HEK293T (cell line): ENCODE results near the gene APP.

ENCODE experiments used
- ARNT ChIP-seq: fragments of 450-650 bp; IDR thresholded peaks from 2 replicates; pipeline ENCODE4 v1.6.1; 2017; ENCODE audit warnings: mild to moderate bottlenecking
- BHLHE40 ChIP-seq: fragments of 450-650 bp; IDR thresholded peaks from 2 replicates; pipeline ENCODE4 v1.6.1; 2016; ENCODE audit warnings: mild to moderate bottlenecking, moderate library complexity, borderline replicate concordance
- ELF4 ChIP-seq: fragments of 450-650 bp; IDR thresholded peaks from 2 replicates; pipeline ENCODE4 v1.6.1; 2017; ENCODE audit warnings: antibody characterized with exemption
- FOXA1 ChIP-seq: fragments of 450-650 bp; IDR thresholded peaks from 2 replicates; pipeline ENCODE4 v1.6.1; 2016; ENCODE audit warnings: mild to moderate bottlenecking
- FOXK2 ChIP-seq: fragments of 450-650 bp; IDR thresholded peaks from 2 replicates; pipeline ENCODE4 v1.6.1; 2016; ENCODE audit warnings: mild to moderate bottlenecking
- FOXM1 ChIP-seq: fragments of 450-650 bp; IDR thresholded peaks from 2 replicates; pipeline ENCODE4 v1.6.1; 2017; ENCODE audit warnings: mild to moderate bottlenecking, borderline replicate concordance
- HDGF ChIP-seq: fragments of 450-650 bp; IDR thresholded peaks from 2 replicates; pipeline ENCODE4 v1.6.1; 2017; ENCODE audit warnings: antibody characterized with exemption, borderline replicate concordance
- L3MBTL2 ChIP-seq: fragments of 450-650 bp; conservative IDR thresholded peaks from 2 replicates; pipeline ENCODE4 v1.6.1; 2016; ENCODE audit warnings: mild to moderate bottlenecking
- LEF1 ChIP-seq: fragments of 450-650 bp; IDR thresholded peaks from 2 replicates; pipeline ENCODE4 v1.6.1; 2017; ENCODE audit warnings: mild to moderate bottlenecking, borderline replicate concordance
- NFRKB ChIP-seq: fragments of 450-650 bp; IDR thresholded peaks from 2 replicates; pipeline ENCODE4 v1.6.1; 2016; ENCODE audit warnings: mild to moderate bottlenecking, moderate library complexity
- PKNOX1 ChIP-seq: fragments of 450-650 bp; IDR thresholded peaks from 2 replicates; pipeline ENCODE4 v1.6.1; 2016
- SP1 ChIP-seq: fragments of 450-650 bp; IDR thresholded peaks from 2 replicates; pipeline ENCODE4 v1.6.1; 2017
- SUZ12 ChIP-seq: fragments of 450-650 bp; IDR thresholded peaks from 2 replicates; pipeline ENCODE4 v1.6.1; 2016; ENCODE audit warnings: mild to moderate bottlenecking
- ZNF384 ChIP-seq: fragments of 450-650 bp; IDR thresholded peaks from 2 replicates; pipeline ENCODE4 v1.6.1; 2016

- TF ChIP-seq ARNT (no peak), SUZ12 (no peak), PKNOX1 (no peak), ZNF384 (no peak), HDGF (no peak), LEF1 (no peak), SP1 (no peak), FOXM1 (no peak), FOXK2 (no peak), FOXA1 (no peak), NFRKB (no peak), ELF4 (no peak), L3MBTL2 (no peak), BHLHE40 (no peak)
Measured at GRCh38 chr21:26057477-26058170, 112.9 kb downstream of the APP start.
